ENCODE data around the gene MCF2L. TPM values are rescaled to one million over a fixed set of nuclear protein-coding genes. Genes with fewer than 3 reads are reported as not detected.

MCF2L gene
- polyA plus RNA-seq, 1 donor (not counting 4 experiments of a cell fraction or from before 2014, with no cell fraction given), result 0.14 TPM

- Histone ChIP-seq H3K9me1 (ENCODE audit: control insufficient read depth, extremely low read depth, insufficient read depth, low read length) (no peaks in the 10 kb centered on the region), H3K4me2 (ENCODE audit: control insufficient read depth, extremely low read depth, insufficient read depth, low read depth, low read length) (no peak overlapping the region), H3K4me1 (ENCODE audit: control insufficient read depth, extremely low read depth, insufficient read depth, low read length) (no peaks in the 10 kb centered on the region), H4K20me1 (ENCODE audit: control insufficient read depth, extremely low read depth, insufficient read depth, low read length) (no peaks in the 10 kb centered on the region), H3K36me3 (ENCODE audit: control insufficient read depth in 2 of 2, extremely low read depth in 1 of 2, insufficient read depth in 2 of 2, low read length in 2 of 2) (no peaks in the 10 kb centered on the region), H2AFZ (ENCODE audit: control insufficient read depth, low read length) (no peak overlapping the region), H3K79me2 (ENCODE audit: control insufficient read depth, insufficient read depth, low read length) (no peaks in the 10 kb centered on the region), H3K27ac (ENCODE audit: control insufficient read depth, insufficient read depth, low read length) (no peak overlapping the region), H3K4me3 (ENCODE audit: control insufficient read depth in 2 of 3, extremely low read depth in 1 of 3, insufficient read depth in 2 of 3, low read depth in 1 of 3, low read length in 3 of 3) (no peak overlapping the region), H3K9ac (ENCODE audit: control insufficient read depth, extremely low read depth, insufficient read depth, low read length) (no peak overlapping the region), H3K9me3 (ENCODE audit: control insufficient read depth, low read depth, low read length) (no peaks in the 10 kb centered on the region), H3K27me3 (ENCODE audit: control insufficient read depth, extremely low read depth, insufficient read depth, low read length) (peaks cover 27% of the 10 kb centered on the region)
- TF ChIP-seq, protein P1, sequence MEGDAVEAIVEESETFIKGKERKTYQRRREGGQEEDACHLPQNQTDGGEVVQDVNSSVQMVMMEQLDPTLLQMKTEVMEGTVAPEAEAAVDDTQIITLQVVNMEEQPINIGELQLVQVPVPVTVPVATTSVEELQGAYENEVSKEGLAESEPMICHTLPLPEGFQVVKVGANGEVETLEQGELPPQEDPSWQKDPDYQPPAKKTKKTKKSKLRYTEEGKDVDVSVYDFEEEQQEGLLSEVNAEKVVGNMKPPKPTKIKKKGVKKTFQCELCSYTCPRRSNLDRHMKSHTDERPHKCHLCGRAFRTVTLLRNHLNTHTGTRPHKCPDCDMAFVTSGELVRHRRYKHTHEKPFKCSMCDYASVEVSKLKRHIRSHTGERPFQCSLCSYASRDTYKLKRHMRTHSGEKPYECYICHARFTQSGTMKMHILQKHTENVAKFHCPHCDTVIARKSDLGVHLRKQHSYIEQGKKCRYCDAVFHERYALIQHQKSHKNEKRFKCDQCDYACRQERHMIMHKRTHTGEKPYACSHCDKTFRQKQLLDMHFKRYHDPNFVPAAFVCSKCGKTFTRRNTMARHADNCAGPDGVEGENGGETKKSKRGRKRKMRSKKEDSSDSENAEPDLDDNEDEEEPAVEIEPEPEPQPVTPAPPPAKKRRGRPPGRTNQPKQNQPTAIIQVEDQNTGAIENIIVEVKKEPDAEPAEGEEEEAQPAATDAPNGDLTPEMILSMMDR (optimal IDR thresholded peaks at IDR 0.05 in 1 of 3, IDR thresholded peaks at IDR 0.05 in 1 of 3, conservative IDR thresholded peaks at IDR 0.05 in 1 of 3; ENCODE audit: extremely low read depth in 1 of 3, insufficient read depth in 2 of 3, low read length in 3 of 3), result no peak
- TF ChIP-seq EZH2 (IDR thresholded peaks at IDR 0.05; ENCODE audit: low read length), result no peak
- FAIRE-seq, result no peak
- dilution Hi-C loops (cut with MboI; ENCODE audit: extremely low pct_ligation_motif_present, low sequenced_read_pairs), result no loop called here
- no peak for DNase-seq (ENCODE audit: low read depth, low spot score)
Measured at GRCh38 chr13:112954488-112955270, 14.3 kb upstream of the MCF2L start.

DNA sequence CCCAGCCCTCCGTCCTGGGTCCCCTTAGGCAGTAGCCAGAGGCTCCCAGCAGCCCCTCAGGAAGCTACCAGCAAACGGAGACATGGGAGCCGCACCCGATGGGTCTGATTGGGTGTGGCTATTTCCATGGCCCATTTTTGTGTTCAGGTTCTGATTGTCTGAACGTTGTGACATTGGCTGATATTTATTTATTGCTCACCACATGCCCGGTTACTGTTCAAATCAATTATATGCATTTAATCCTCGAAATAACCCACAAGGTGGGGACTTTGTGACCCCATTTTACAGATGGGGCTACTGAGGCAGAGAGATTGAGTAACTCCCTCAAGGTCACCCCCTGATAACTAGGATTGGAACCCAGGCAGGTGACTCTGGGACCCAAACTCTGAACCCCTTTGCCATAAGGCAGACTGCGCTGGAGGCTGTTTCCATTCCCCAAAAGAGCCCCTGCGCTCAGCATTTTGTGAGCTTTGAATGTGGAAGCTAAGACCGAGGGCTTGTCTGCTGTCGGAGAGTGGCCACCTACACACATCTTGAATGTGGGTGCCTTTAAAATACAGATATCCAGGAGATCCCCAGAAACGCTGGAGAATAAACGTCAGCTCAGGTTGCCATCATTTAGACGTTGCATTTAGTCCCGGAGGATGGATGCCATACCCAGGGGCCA is 13.6 kb upstream of the MCF2L start:
- DNase-seq (ENCODE audit: low read depth, low spot score) (no peak), FAIRE-seq (no peak)

More for the DNA sequence above, 13.6 kb upstream of the MCF2L start:
- no peak overlapping the region for H3K9ac ChIP-seq (ENCODE audit: control insufficient read depth, extremely low read depth, insufficient read depth, low read length)
- H4K20me1 ChIP-seq (ENCODE audit: control insufficient read depth, extremely low read depth, insufficient read depth, low read length), result no peaks in the 10 kb centered on the region
- no peak for TF ChIP-seq EZH2 (IDR thresholded peaks at IDR 0.05; ENCODE audit: low read length)
- TF ChIP-seq, protein P1 (optimal IDR thresholded peaks at IDR 0.05 in 1 of 3, IDR thresholded peaks at IDR 0.05 in 1 of 3, conservative IDR thresholded peaks at IDR 0.05 in 1 of 3; ENCODE audit: extremely low read depth in 1 of 3, insufficient read depth in 2 of 3, low read length in 3 of 3), result no peak
- no peak overlapping the region for H2AFZ ChIP-seq (ENCODE audit: control insufficient read depth, low read length)
- H3K27me3 ChIP-seq (ENCODE audit: control insufficient read depth, extremely low read depth, insufficient read depth, low read length), result peaks cover 27% of the 10 kb centered on the region
- H3K9me3 ChIP-seq (ENCODE audit: control insufficient read depth, low read depth, low read length), result no peaks in the 10 kb centered on the region
- no peaks in the 10 kb centered on the region for H3K9me1 ChIP-seq (ENCODE audit: control insufficient read depth, extremely low read depth, insufficient read depth, low read length)
- no peak overlapping the region for H3K4me2 ChIP-seq (ENCODE audit: control insufficient read depth, extremely low read depth, insufficient read depth, low read depth, low read length)
- dilution Hi-C loops (cut with MboI; ENCODE audit: extremely low pct_ligation_motif_present, low sequenced_read_pairs), result no loop called here
- H3K4me3 ChIP-seq (ENCODE audit: control insufficient read depth in 2 of 3, extremely low read depth in 1 of 3, insufficient read depth in 2 of 3, low read depth in 1 of 3, low read length in 3 of 3), result no peak overlapping the region
- H3K36me3 ChIP-seq (ENCODE audit: control insufficient read depth in 2 of 2, extremely low read depth in 1 of 2, insufficient read depth in 2 of 2, low read length in 2 of 2), result no peaks in the 10 kb centered on the region
- no peaks in the 10 kb centered on the region for H3K79me2 ChIP-seq (ENCODE audit: control insufficient read depth, insufficient read depth, low read length)
- H3K27ac ChIP-seq (ENCODE audit: control insufficient read depth, insufficient read depth, low read length), result no peak overlapping the region
- no peaks in the 10 kb centered on the region for H3K4me1 ChIP-seq (ENCODE audit: control insufficient read depth, extremely low read depth, insufficient read depth, low read length)

Data from keratinocyte (primary cell).